ENCODE measurements around the gene COA8.

DNA sequence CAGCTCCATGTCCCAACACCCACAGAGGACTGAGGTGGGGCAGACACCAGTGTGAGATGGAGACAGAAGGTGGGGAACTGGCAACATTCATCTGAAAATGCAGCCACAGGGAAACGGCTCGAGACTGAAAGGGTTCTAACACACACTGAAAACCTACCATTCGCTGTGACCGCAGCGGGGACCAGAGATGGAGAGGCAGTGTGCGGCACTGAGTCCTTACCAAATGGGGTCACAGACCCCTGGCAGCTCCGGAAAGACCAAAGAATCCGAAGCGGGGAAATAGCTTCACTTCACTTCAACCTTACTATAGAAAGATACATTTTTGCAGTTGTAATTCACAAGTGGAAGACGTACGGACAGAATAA, 9.9 kb upstream of the COA8 start:
- TF ChIP-seq MAFF (IDR thresholded peaks at IDR 0.05; ENCODE audit: low read depth, low read length) (no peak), RFX5 (IDR thresholded peaks at IDR 0.05; ENCODE audit: low read depth, low read length) (no peak), GPN1 (CRISPR knock-in tag; IDR thresholded peaks at IDR 0.05; ENCODE audit: borderline replicate concordance) (no peak), FOXK1 (CRISPR knock-in tag; IDR thresholded peaks at IDR 0.05; ENCODE audit: borderline replicate concordance, low read depth) (no peak), SRF (IDR thresholded peaks at IDR 0.05; ENCODE audit: low read depth, low read length) (no peak), ZNF644 (CRISPR knock-in tag; IDR thresholded peaks at IDR 0.05; ENCODE audit: low read depth) (no peak)
- TF ChIP-seq, protein P1, sequence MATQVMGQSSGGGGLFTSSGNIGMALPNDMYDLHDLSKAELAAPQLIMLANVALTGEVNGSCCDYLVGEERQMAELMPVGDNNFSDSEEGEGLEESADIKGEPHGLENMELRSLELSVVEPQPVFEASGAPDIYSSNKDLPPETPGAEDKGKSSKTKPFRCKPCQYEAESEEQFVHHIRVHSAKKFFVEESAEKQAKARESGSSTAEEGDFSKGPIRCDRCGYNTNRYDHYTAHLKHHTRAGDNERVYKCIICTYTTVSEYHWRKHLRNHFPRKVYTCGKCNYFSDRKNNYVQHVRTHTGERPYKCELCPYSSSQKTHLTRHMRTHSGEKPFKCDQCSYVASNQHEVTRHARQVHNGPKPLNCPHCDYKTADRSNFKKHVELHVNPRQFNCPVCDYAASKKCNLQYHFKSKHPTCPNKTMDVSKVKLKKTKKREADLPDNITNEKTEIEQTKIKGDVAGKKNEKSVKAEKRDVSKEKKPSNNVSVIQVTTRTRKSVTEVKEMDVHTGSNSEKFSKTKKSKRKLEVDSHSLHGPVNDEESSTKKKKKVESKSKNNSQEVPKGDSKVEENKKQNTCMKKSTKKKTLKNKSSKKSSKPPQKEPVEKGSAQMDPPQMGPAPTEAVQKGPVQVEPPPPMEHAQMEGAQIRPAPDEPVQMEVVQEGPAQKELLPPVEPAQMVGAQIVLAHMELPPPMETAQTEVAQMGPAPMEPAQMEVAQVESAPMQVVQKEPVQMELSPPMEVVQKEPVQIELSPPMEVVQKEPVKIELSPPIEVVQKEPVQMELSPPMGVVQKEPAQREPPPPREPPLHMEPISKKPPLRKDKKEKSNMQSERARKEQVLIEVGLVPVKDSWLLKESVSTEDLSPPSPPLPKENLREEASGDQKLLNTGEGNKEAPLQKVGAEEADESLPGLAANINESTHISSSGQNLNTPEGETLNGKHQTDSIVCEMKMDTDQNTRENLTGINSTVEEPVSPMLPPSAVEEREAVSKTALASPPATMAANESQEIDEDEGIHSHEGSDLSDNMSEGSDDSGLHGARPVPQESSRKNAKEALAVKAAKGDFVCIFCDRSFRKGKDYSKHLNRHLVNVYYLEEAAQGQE (IDR thresholded peaks at IDR 0.05; ENCODE audit: borderline replicate concordance in 1 of 2, low read depth in 1 of 2, low read length in 2 of 2), result no peak
- TF ChIP-seq, protein P2, sequence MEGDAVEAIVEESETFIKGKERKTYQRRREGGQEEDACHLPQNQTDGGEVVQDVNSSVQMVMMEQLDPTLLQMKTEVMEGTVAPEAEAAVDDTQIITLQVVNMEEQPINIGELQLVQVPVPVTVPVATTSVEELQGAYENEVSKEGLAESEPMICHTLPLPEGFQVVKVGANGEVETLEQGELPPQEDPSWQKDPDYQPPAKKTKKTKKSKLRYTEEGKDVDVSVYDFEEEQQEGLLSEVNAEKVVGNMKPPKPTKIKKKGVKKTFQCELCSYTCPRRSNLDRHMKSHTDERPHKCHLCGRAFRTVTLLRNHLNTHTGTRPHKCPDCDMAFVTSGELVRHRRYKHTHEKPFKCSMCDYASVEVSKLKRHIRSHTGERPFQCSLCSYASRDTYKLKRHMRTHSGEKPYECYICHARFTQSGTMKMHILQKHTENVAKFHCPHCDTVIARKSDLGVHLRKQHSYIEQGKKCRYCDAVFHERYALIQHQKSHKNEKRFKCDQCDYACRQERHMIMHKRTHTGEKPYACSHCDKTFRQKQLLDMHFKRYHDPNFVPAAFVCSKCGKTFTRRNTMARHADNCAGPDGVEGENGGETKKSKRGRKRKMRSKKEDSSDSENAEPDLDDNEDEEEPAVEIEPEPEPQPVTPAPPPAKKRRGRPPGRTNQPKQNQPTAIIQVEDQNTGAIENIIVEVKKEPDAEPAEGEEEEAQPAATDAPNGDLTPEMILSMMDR (CRISPR knock-in tag; IDR thresholded peaks at IDR 0.05), result no peak
- TF ChIP-seq, protein P3, sequence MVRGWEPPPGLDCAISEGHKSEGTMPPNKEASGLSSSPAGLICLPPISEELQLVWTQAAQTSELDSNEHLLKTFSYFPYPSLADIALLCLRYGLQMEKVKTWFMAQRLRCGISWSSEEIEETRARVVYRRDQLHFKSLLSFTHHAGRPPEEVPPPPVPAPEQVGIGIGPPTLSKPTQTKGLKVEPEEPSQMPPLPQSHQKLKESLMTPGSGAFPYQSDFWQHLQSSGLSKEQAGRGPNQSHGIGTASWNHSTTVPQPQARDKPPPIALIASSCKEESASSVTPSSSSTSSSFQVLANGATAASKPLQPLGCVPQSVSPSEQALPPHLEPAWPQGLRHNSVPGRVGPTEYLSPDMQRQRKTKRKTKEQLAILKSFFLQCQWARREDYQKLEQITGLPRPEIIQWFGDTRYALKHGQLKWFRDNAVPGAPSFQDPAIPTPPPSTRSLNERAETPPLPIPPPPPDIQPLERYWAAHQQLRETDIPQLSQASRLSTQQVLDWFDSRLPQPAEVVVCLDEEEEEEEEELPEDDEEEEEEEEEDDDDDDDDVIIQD (CRISPR knock-in tag; IDR thresholded peaks at IDR 0.05; ENCODE audit: low read depth), result no peak
- TF ChIP-seq, protein P4, sequence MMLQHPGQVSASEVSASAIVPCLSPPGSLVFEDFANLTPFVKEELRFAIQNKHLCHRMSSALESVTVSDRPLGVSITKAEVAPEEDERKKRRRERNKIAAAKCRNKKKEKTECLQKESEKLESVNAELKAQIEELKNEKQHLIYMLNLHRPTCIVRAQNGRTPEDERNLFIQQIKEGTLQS (CRISPR knock-in tag; IDR thresholded peaks at IDR 0.05), result no peak
- TF ChIP-seq, protein P5, sequence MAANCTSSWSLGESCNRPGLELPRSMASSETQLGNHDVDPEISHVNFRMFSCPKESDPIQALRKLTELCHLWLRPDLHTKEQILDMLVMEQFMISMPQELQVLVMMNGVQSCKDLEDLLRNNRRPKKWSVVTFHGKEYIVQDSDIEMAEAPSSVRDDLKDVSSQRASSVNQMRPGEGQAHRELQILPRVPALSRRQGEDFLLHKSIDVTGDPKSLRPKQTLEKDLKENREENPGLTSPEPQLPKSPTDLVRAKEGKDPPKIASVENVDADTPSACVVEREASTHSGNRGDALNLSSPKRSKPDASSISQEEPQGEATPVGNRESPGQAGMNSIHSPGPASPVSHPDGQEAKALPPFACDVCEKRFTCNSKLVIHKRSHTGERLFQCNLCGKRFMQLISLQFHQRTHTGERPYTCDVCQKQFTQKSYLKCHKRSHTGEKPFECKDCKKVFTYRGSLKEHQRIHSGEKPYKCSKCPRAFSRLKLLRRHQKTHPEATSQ (CRISPR knock-in tag; IDR thresholded peaks at IDR 0.05; ENCODE audit: borderline replicate concordance), result no peak

Measured in HepG2 (cell line).